Measurements from ENCODE around the gene KCNA10. TPM values are rescaled to one million over a fixed set of nuclear protein-coding genes. Genes with fewer than 3 reads are reported as not detected.

KCNA10 gene
- total and polyA plus RNA-seq, 2 experiments from 2014 or later: not detected

- H3K27me3 Mint-ChIP-seq (ENCODE audit: insufficient read depth, low read depth, poor library complexity): peaks cover 13% of the 10 kb centered on the region
- no peaks in the 10 kb centered on the region for H3K27me3 ChIP-seq (ENCODE audit: insufficient read depth)
- no peak overlapping the region for H3K4me3 ChIP-seq
- H3K27ac Mint-ChIP-seq: no peak overlapping the region
- DNase-seq (ENCODE audit: low spot score): no peak
- no peaks in the 10 kb centered on the region for H3K9me2 ChIP-seq (ENCODE audit: insufficient read depth)
- H3K4me1 Mint-ChIP-seq: peaks cover 13% of the 10 kb centered on the region
- no peaks in the 10 kb centered on the region for H3F3A ChIP-seq (replicated peaks; ENCODE audit: low read depth)
- ATAC-seq: no peak
- H3K4me3 Mint-ChIP-seq: no peak overlapping the region
- no peaks in the 10 kb centered on the region for H3K36me3 Mint-ChIP-seq (ENCODE audit: low read depth)
- H4K20me1 ChIP-seq (replicated peaks; ENCODE audit: insufficient read depth): no peaks in the 10 kb centered on the region
- no peaks in the 10 kb centered on the region; the same call in 1 of the 2 replicates for H3K4me1 ChIP-seq (ENCODE audit: insufficient read depth)
- no peaks in the 10 kb centered on the region for H3K36me3 ChIP-seq (ENCODE audit: insufficient read depth)
- no peak overlapping the region for H3K4me2 ChIP-seq
- H2AFZ ChIP-seq: no peak overlapping the region
- H3K79me2 ChIP-seq (replicated peaks; ENCODE audit: insufficient read depth): no peaks in the 10 kb centered on the region
- TF ChIP-seq EZH2 (IDR thresholded peaks at IDR 0.05; ENCODE audit: low read depth, unreplicated experiment): no peak
- no peak for TF ChIP-seq STAT1 (IDR thresholded peaks at IDR 0.05; ENCODE audit: unreplicated experiment)
- TF ChIP-seq ETS1 (IDR thresholded peaks at IDR 0.05): no peak
- no peak for TF ChIP-seq JUNB (IDR thresholded peaks at IDR 0.05; ENCODE audit: unreplicated experiment)
- no peak for TF ChIP-seq REST (IDR thresholded peaks at IDR 0.05; ENCODE audit: unreplicated experiment)
- TF ChIP-seq, protein P1, sequence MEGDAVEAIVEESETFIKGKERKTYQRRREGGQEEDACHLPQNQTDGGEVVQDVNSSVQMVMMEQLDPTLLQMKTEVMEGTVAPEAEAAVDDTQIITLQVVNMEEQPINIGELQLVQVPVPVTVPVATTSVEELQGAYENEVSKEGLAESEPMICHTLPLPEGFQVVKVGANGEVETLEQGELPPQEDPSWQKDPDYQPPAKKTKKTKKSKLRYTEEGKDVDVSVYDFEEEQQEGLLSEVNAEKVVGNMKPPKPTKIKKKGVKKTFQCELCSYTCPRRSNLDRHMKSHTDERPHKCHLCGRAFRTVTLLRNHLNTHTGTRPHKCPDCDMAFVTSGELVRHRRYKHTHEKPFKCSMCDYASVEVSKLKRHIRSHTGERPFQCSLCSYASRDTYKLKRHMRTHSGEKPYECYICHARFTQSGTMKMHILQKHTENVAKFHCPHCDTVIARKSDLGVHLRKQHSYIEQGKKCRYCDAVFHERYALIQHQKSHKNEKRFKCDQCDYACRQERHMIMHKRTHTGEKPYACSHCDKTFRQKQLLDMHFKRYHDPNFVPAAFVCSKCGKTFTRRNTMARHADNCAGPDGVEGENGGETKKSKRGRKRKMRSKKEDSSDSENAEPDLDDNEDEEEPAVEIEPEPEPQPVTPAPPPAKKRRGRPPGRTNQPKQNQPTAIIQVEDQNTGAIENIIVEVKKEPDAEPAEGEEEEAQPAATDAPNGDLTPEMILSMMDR (conservative IDR thresholded peaks at IDR 0.05; ENCODE audit: low read depth in 2 of 2): no peak
- no peak for TF ChIP-seq EZH2phosphoT487 (IDR thresholded peaks at IDR 0.05; ENCODE audit: unreplicated experiment)
- no peak for TF ChIP-seq NANOG (IDR thresholded peaks at IDR 0.05; ENCODE audit: borderline replicate concordance)
- no peak for TF ChIP-seq ZNF462 (CRISPR knock-in tag; IDR thresholded peaks at IDR 0.05)
- no peak for TF ChIP-seq CREB1 (CRISPR knock-in tag; IDR thresholded peaks at IDR 0.05; ENCODE audit: low read depth)
- TF ChIP-seq POLR2AphosphoS5 (IDR thresholded peaks at IDR 0.05; ENCODE audit: low read depth): no peak
- no peak for TF ChIP-seq ZNF114 (CRISPR knock-in tag; IDR thresholded peaks at IDR 0.05)
- no peak for TF ChIP-seq ZNF331 (CRISPR knock-in tag; IDR thresholded peaks at IDR 0.05; ENCODE audit: low read depth)
- H3K27ac ChIP-seq (ENCODE audit: low read depth): no peak overlapping the region
- H3K9me3 Mint-ChIP-seq: no peaks in the 10 kb centered on the region
Observed at GRCh38 chr1:110488161-110488560, 30.8 kb downstream of the KCNA10 start.
